Aorta (tissue), 5 donors: Measurements from ENCODE around the gene PLAAT4. TPM values are rescaled to one million over a fixed set of nuclear protein-coding genes. Genes with fewer than 3 reads are reported as not detected.

ENCODE experiments used
- ATAC-seq: fragments of 200-7000 bp; cut with Tn5 transposase; one replicate; pipeline ENCODE4 v1.9.1; 2022; ENCODE audit warnings: moderate library complexity; ENCODE audit not compliant: low FRiP score
- DNase-seq, 2 donors: peaks; one replicate each; pipeline ENCODE4 v3.0.0-alpha.2; 2020
- H3K27ac ChIP-seq, 2 donors: one replicate each; pipeline ENCODE4 v1.5.1; 2013; ENCODE audit warnings: low read length in 2 of 2, mild to moderate bottlenecking in 2 of 2, moderate library complexity in 2 of 2, control low read depth in 1 of 2, inconsistent platforms in 1 of 2, low read depth in 1 of 2
- H3K27me3 ChIP-seq, 2 donors: one replicate each; pipeline ENCODE4 v1.6.1; 2013; ENCODE audit warnings: control low read depth in 1 of 2, low read length in 1 of 2, mild to moderate bottlenecking in 1 of 2, moderate library complexity in 1 of 2; ENCODE audit not compliant: insufficient read depth in 2 of 2, control insufficient read depth in 1 of 2
- H3K36me3 ChIP-seq, 2 donors: one replicate each; pipeline ENCODE4 v1.6.1; 2013; ENCODE audit warnings: control low read depth in 1 of 2, low read length in 1 of 2, mild to moderate bottlenecking in 1 of 2; ENCODE audit not compliant: insufficient read depth in 2 of 2, control insufficient read depth in 1 of 2
- H3K4me1 ChIP-seq, 2 donors: one replicate each; pipeline ENCODE4 v1.6.1; 2013; ENCODE audit warnings: low read length in 2 of 2, control low read depth in 1 of 2, mild to moderate bottlenecking in 1 of 2, moderate library complexity in 1 of 2; ENCODE audit not compliant: insufficient read depth in 2 of 2, control insufficient read depth in 1 of 2
- H3K4me3 ChIP-seq, 2 donors: one replicate each; pipeline ENCODE4 v1.5.1; 2013; ENCODE audit warnings: low read length in 2 of 2, control low read depth in 1 of 2, mild to moderate bottlenecking in 1 of 2
- H3K9me3 ChIP-seq: one replicate; pipeline ENCODE4 v1.6.1; 2013; ENCODE audit warnings: mild to moderate bottlenecking, low read length; ENCODE audit not compliant: control insufficient read depth
- WGBS, 2 donors: extraction: QIAGEN DNeasy Blood & Tissue Kit; methylation state at CpG; one replicate each; pipeline ENCODE4 v1.1.7; 2013; 5-methylcytosine and 5-hydroxymethylcytosine counted together
- intact Hi-C, 2 donors: fragments of 100-400 bp; cut with DNase I; formaldehyde crosslinking; loops; one replicate each; pipeline versions ENCODE4 v1.14.2 to v1.15.0; 2022
- long read RNA-seq, 2 donors: library from polyadenylated mRNA; unstranded; transcript quantifications; one replicate each; pipeline ENCODE4 v2.0.0, GENCODE V29; 2020 to 2021
- polyA plus RNA-seq, 2 donors: library from polyadenylated mRNA; stranded (reverse); fragments of 200-250 nt; gene quantifications; one replicate each; pipeline ENCODE4 v1.2.3, GENCODE V29; 2013
- total RNA-seq, 2 donors: library from RNA; stranded (reverse); fragmentation: NEBNext Ultra II Directional; extraction: Animal tissue kit (Norgen Biotek cat#: 25700); gene quantifications; one replicate each; pipeline ENCODE4 v1.2.1, GENCODE V29; 2021
- donor health status: healthy with polysubstance abuse.
- donor health status: Bipolar disorder and iron deficiency.
- donor health status: DM: no; HTN: no; CAD: no.
- donor health status: DM: no; HTN: no; CAD: no.
- donor health status: DM: yes; HTN: yes; CAD: no.

Gene PLAAT4
- total RNA-seq, result 10 to 100 TPM; 12.4 to 39.8 TPM
- 10 to 100 TPM; 33.1 to 54.3 TPM for polyA plus RNA-seq
- long read RNA-seq, donor 1, transcript RARRES3-201 (4 exons, 749 nt), result major isoform, 5 of 6 reads
- long read RNA-seq, donor 1, partial matches to known transcripts, result 0 of 6 reads
- long read RNA-seq, donor 1, other reads (novel, unspliced or antisense), result 1 of 6 reads
- long read RNA-seq, donor 2, transcript RARRES3-201 (4 exons, 749 nt), result major isoform, 6 of 8 reads
- long read RNA-seq, donor 2, partial matches to known transcripts, result 2 of 8 reads
- long read RNA-seq, donor 2, other reads (novel, unspliced or antisense), result 0 of 8 reads

DNA sequence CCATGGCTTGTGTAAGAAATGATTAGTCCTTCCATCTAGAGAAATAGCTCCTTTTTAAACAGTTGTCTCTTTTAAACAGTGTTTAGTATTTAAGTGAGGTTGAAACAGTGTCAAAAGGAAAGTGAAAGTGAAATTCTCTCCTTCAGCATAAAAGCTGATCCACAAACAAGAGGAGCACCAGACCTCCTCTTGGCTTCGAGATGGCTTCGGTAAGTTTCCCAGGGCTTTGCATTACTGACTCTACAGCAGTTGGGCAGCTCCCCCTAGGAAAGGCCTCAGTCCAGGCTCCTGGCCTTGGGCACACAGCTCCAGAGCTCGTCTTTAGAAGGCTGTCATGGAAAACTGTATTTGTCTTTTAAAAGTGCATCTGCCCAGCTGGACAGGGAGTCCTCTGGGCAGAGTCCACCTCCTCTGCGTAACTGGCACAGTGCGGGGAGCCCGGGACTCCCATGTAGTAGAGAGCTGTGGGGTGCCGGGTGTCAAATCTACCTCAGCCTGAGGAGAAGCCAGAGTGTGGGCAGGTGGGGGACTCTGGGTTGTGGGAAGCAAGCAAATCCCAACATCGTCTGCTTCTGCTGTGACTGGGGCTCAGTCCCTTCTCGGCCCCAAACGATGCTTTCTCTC, at the start of gene PLAAT4:
PLAAT4 (plus strand) TSS at position 140 of the 624 bp plus-strand sequence; CDS start at position 201, 61 bp downstream.
- 0 to 1% methylated on average over 10 of the region's 10 CpGs for WGBS, 2 donors
- ATAC-seq, result peak; percentile 76
- Histone ChIP-seq H3K36me3 (no peaks in the 10 kb centered on the region), H3K27ac (peak within 1 kb of the TSS; percentile 45 to 84), H3K4me3 (peak within 1 kb of the TSS; percentile 36 to 55), H3K27me3 (no peaks in the 10 kb centered on the region), H3K9me3 (no peaks in the 10 kb centered on the region), H3K4me1 (no peaks in the 10 kb centered on the region)
- DNase-seq, result peak in 1 of 2 donors; percentile 71
- intact Hi-C loops, result loop anchor here in 1 of 2 donors (5.0 kb wide), 3 partner anchors 36 to 76 kb away; partner anchors contain the start of genes PLAAT3 and PLAAT5

DNA sequence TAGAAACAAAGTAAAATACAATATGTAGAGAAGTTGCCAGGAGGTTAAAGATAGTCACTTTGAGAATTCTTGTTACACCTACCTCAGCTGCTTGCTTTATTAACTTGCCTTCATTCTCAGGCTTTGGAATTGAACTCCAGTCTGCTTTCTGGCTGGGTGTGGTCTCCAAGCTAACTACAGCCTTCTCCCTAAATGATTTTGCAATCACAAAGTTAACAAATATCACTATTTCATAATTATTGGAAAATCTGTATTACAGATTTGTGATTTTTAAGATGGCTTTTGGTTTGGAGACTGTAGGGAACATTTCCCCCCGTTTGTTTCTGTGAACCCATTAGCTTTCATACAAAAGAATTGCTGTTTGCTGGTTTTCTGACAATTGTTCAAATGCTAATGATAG, 47.8 kb upstream of the PLAAT4 start:
- intact Hi-C loops, result no loop called here
- H3K4me3 ChIP-seq, result no peak overlapping the region
- no peak for DNase-seq

DNA sequence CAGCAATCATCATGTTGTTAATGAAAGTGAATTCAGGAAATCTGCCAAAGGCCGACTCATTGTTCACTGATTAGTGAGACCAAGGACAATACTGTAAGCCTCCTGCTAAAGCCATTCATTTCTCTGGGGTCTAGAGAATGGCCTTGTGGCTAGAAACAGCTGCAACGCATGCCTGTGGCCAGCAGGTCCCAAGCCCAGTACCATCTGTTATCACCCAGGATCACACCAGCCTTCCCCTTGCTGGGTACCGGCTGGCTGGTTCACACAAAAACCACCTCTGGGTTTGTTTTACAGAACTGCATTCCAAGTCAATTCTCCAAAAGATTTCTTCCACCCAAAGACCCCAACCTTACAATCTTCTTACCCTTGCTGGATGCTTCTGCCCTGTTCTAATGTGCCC, 46.7 kb upstream of the PLAAT4 start:
- H3K9me3 ChIP-seq, result no peaks in the 10 kb centered on the region
- peaks cover 0 to 3% of the 10 kb centered on the region in 2 donors for H3K4me1 ChIP-seq
- intact Hi-C loops, result loop anchor here in 1 of 2 donors (5.0 kb wide), 1 partner anchor 47 kb away; the partner anchor contains the start of gene PLAAT4
- no peak overlapping the region for H3K27ac ChIP-seq
- WGBS, 2 donors, result 68 to 71% methylated on average over 3 of the region's 3 CpGs
- no peaks in the 10 kb centered on the region for H3K36me3 ChIP-seq
- DNase-seq (no peak), ATAC-seq (no peak)
- H3K4me3 ChIP-seq, result no peak overlapping the region
- no peaks in the 10 kb centered on the region for H3K27me3 ChIP-seq

More for the DNA sequence above, 47.8 kb upstream of the PLAAT4 start:
- Histone ChIP-seq H3K27ac (no peak overlapping the region), H3K27me3 (no peaks in the 10 kb centered on the region), H3K36me3 (no peaks in the 10 kb centered on the region), H3K4me1 (peaks cover 0 to 3% of the 10 kb centered on the region in 2 donors), H3K9me3 (no peaks in the 10 kb centered on the region)
- ATAC-seq, result no peak
- WGBS, 2 donors, result 79 to 85% methylated on average over 1 of the region's 1 CpG

GRCh38 chr11:63490551-63491239, 45.9 kb upstream of the PLAAT4 start, which contains the start of gene PLAAT5:
TSS of gene PLAAT5 (minus strand) at chr11:63491167. CDS start at chr11:63491034, 133 bp downstream.
- Histone ChIP-seq H3K4me3 (peak within 1 kb of the TSS; percentile 57 to 73), H3K27ac (no peak within 1 kb of the TSS), H3K9me3 (no peaks in the 10 kb centered on the region), H3K4me1 (peaks cover 0 to 3% of the 10 kb centered on the region in 2 donors), H3K27me3 (no peaks in the 10 kb centered on the region), H3K36me3 (no peaks in the 10 kb centered on the region)
- DNase-seq (peak; percentile 59 to 86), ATAC-seq (peak; percentile 81)
- intact Hi-C loops, result loop anchor here in 1 of 2 donors (5.0 kb wide), 1 partner anchor 47 kb away; the partner anchor contains the start of gene PLAAT4
- WGBS, 2 donors, result 5 to 7% methylated on average over 49 to 60 of the region's 60 CpGs

DNA sequence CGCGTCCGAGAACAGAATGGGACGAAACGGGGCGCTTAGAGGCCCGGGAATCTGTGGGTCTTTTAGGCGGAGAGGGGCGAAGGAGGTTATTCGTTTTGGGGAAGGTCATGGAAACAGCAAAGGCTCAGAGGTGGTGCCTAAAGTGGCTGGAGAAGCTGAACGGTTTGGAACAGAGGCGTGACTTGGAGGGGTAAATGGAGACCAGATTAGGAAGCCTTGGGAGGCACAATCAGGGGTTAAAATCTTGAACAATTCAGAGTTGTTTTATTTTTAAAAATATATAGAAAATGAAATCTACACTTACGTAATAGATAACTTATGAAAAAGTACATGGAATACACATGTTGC, 45.4 kb upstream of the PLAAT4 start:
- Histone ChIP-seq H3K27ac (no peak overlapping the region), H3K9me3 (no peaks in the 10 kb centered on the region), H3K4me1 (peaks cover 0 to 3% of the 10 kb centered on the region in 2 donors), H3K4me3 (peak overlapping the region; percentile 57 to 73), H3K27me3 (no peaks in the 10 kb centered on the region), H3K36me3 (no peaks in the 10 kb centered on the region)
- ATAC-seq (no peak), DNase-seq (no peak)
- 0 to 1% methylated on average over 13 of the region's 13 CpGs for WGBS, 2 donors
- intact Hi-C loops, result loop anchor here in 1 of 2 donors (5.0 kb wide), 1 partner anchor 46 kb away; the partner anchor contains the start of gene PLAAT4

DNA sequence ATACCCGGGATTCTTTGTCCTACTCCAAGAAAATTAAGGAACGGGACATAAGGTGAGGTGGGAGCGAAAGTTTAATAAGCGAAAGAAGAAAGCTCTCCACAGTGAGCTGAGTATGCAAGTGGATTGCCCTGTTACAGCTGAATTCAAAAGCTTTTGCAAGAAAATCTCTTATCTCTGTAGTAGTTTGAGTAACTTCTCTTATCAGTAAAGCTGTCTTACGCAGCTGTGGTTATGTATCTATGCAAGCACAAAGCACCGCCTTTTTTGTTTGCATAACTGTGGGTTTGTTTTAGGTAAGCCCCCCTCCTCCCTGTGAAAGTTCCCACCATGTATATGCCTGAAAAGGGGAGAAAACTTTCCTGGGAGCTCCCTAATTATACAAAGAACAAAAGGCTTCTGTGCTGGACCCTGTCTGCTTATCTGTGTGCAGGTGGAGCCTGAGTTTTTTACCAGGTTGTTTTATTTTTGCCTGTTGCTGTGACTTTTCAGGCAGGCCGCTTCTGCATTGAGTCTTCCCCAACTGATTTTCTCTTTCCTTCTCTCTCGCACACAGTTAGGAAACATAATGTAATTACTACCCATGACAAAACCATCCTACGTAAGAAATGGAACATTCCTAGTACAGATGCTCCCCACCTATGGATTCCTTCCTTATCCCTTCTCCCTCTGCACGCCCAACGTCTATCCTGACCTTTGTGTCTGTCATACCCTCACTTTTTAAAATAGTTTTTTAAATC, 44.8 kb upstream of the PLAAT4 start:
- Histone ChIP-seq H3K4me1 (peaks cover 0 to 3% of the 10 kb centered on the region in 2 donors), H3K4me3 (peak overlapping the region; percentile 57 to 73), H3K36me3 (no peaks in the 10 kb centered on the region), H3K27ac (no peak overlapping the region), H3K9me3 (no peaks in the 10 kb centered on the region), H3K27me3 (no peaks in the 10 kb centered on the region)
- intact Hi-C loops, result loop anchor here in 1 of 2 donors (5.0 kb wide), 1 partner anchor 45 kb away; the partner anchor contains the start of gene PLAAT4
- 44 to 46% methylated on average over 11 of the region's 11 CpGs for WGBS, 2 donors
- ATAC-seq (no peak), DNase-seq (no peak)

GRCh38 chr11:63492441-63492840, 44.2 kb upstream of the PLAAT4 start:
- DNase-seq, result no peak
- ATAC-seq, result no peak
- no peaks in the 10 kb centered on the region for H3K27me3 ChIP-seq
- 98 to 100% methylated on average over 1 of the region's 1 CpG for WGBS, 2 donors
- no peaks in the 10 kb centered on the region for H3K36me3 ChIP-seq
- no peaks in the 10 kb centered on the region for H3K9me3 ChIP-seq
- H3K4me3 ChIP-seq, result no peak overlapping the region
- H3K4me1 ChIP-seq, result peaks cover 0 to 3% of the 10 kb centered on the region in 2 donors
- intact Hi-C loops, result loop anchor here in 1 of 2 donors (5.0 kb wide), 1 partner anchor 45 kb away; the partner anchor contains the start of gene PLAAT4
- H3K27ac ChIP-seq, result no peak overlapping the region

DNA sequence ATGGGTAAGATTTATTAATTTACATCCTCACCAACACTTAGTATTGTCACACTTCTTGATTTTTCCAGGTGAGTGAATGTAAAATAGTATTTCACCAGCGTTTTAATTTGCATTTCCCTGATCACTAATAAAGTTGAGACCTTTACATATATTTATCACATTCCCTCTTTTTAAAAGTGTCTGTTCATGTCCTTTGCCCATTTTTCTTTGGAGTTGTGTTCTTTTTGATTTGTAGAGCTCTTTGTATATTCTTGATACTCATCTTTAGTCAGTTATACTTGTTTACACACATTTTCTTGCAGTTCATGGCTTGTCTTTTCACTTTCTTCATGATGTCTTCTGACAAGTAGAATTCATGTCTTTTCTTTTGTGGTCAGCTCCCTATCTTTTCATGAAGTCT, 43.5 kb upstream of the PLAAT4 start:
- intact Hi-C loops, result loop anchor here in 1 of 2 donors (5.0 kb wide), 1 partner anchor 44 kb away; the partner anchor contains the start of gene PLAAT4
- DNase-seq (no peak), ATAC-seq (no peak)
- Histone ChIP-seq H3K4me1 (peaks cover 0 to 3% of the 10 kb centered on the region in 2 donors), H3K27me3 (no peaks in the 10 kb centered on the region), H3K4me3 (no peak overlapping the region), H3K27ac (no peak overlapping the region), H3K9me3 (no peaks in the 10 kb centered on the region), H3K36me3 (no peaks in the 10 kb centered on the region)
- 92 to 98% methylated on average over 1 of the region's 1 CpG for WGBS, 2 donors
